Activated naive CD4-positive, alpha-beta T cell treated with anti-CD3 and anti-CD28 coated beads, Interleukin-2, amount 10 ng/mL, durations not matched to agents 7 days and 5 days (primary cell): ENCODE data around the gene AACS.

Experiments
- CTCF ChIA-PET: fragments of 350-600 bp; sonication (Branson Sonifier 250); formaldehyde crosslinking; loops from one replicate; lab custom pipeline; 2021; ENCODE audit warnings: antibody characterized with exemption; lab: Charles Lee
- DNase-seq: peaks from one replicate; pipeline ENCODE4 v3.0.0-alpha.2; 2020
- H3K27ac Mint-ChIP-seq: one replicate; pipeline ENCODE4 v1.8.0; 2021; ENCODE audit warnings: mild to moderate bottlenecking, moderate library complexity, mixed read lengths
- H3K27me3 Mint-ChIP-seq: one replicate; pipeline ENCODE4 v1.8.0; 2021; ENCODE audit warnings: mild to moderate bottlenecking, mixed read lengths
- H3K36me3 Mint-ChIP-seq: one replicate; pipeline ENCODE4 v1.8.0; 2021; ENCODE audit warnings: mixed read lengths
- H3K4me1 Mint-ChIP-seq: one replicate; pipeline ENCODE4 v1.8.0; 2021; ENCODE audit warnings: mixed read lengths
- H3K4me3 Mint-ChIP-seq: one replicate; pipeline ENCODE4 v1.8.0; 2021; ENCODE audit warnings: mild to moderate bottlenecking, moderate library complexity, mixed read lengths
- H3K9me3 Mint-ChIP-seq: one replicate; pipeline ENCODE4 v1.8.0; 2021; ENCODE audit warnings: mixed read lengths

AACS gene

DNA sequence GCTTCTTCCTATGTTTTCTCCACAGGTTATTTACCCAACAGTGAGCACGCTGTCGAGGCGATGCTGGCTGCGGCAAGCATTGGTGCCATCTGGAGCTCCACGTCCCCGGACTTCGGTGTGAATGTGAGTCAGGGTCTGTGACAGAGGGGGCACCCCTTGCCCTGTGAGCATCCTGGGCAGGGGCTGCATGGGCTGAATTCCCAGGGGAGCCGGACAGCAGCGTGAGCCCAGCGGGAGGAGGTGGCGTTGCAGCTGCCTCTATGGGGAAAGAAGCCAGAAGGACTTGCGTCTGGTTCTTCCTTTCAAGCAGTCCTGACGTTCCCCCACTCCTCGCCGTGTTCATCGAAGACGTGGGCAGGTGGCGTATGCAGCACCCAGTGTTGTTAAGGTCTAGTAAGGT, 26.2 kb downstream of the AACS start:
- Mint-ChIP-seq H3K9me3 (no peaks in the 10 kb centered on the region), H3K36me3 (peaks cover 6% of the 10 kb centered on the region), H3K4me1 (no peaks in the 10 kb centered on the region), H3K27me3 (no peaks in the 10 kb centered on the region), H3K27ac (no peak overlapping the region), H3K4me3 (no peak overlapping the region)
- no peak for DNase-seq
- CTCF ChIA-PET = no interaction called here

DNA sequence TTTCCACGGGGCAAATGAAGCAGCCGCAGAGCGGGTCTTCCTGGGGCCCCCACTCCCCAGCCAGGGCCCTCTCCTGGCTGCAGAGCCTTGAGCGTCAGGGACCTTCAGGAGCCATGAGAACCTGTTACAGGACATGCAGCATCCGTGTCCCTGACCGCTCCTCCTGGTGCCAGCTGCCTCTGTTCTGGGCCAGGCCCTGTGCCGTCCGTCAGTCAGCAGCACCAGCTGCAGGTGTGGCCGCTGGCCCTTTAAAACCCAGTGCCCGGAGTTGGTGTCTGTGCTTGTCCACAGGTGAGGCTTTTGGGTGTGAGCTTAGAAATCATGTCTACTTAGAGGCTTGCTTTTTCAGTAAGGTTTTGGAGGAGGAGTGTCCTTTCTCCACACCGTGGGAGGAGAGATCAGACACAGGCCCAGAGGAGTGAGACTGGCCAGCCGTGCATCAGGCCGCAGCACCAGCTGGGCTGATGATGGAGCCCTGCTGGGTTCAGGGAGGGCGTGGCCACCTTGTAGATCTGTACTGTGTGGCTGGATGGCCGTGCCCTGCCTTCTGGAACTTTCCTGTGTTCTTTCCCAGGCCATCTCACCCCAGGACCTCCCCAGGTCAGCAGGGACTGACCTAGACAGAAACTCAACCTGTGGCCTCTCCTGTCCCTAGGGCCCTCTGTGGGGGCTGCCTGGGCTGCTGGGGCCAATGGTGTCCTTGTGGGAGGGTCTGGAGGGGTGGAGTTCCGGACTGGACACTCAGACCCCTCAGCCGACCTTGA, 27.1 kb downstream of the AACS start:
- Mint-ChIP-seq H3K4me3 (no peak overlapping the region), H3K27me3 (no peaks in the 10 kb centered on the region), H3K36me3 (peaks cover 2% of the 10 kb centered on the region), H3K9me3 (no peaks in the 10 kb centered on the region), H3K27ac (no peak overlapping the region), H3K4me1 (no peaks in the 10 kb centered on the region)
- CTCF ChIA-PET = no interaction called here
- no peak for DNase-seq

GRCh38 chr12:125092872-125093680, 27.8 kb downstream of the AACS start:
- H3K36me3 Mint-ChIP-seq = no peaks in the 10 kb centered on the region
- DNase-seq = no peak
- H3K27ac Mint-ChIP-seq = no peak overlapping the region
- H3K9me3 Mint-ChIP-seq = no peaks in the 10 kb centered on the region
- H3K4me3 Mint-ChIP-seq = no peak overlapping the region
- no peaks in the 10 kb centered on the region for H3K27me3 Mint-ChIP-seq
- no peaks in the 10 kb centered on the region for H3K4me1 Mint-ChIP-seq
- CTCF ChIA-PET = no interaction called here

GRCh38 chr12:125093681-125094330, 28.6 kb downstream of the AACS start:
- Mint-ChIP-seq H3K27ac (no peak overlapping the region), H3K9me3 (no peaks in the 10 kb centered on the region), H3K36me3 (no peaks in the 10 kb centered on the region), H3K4me3 (no peak overlapping the region), H3K4me1 (peaks cover 3% of the 10 kb centered on the region), H3K27me3 (no peaks in the 10 kb centered on the region)
- CTCF ChIA-PET = no interaction called here
- no peak for DNase-seq

DNA sequence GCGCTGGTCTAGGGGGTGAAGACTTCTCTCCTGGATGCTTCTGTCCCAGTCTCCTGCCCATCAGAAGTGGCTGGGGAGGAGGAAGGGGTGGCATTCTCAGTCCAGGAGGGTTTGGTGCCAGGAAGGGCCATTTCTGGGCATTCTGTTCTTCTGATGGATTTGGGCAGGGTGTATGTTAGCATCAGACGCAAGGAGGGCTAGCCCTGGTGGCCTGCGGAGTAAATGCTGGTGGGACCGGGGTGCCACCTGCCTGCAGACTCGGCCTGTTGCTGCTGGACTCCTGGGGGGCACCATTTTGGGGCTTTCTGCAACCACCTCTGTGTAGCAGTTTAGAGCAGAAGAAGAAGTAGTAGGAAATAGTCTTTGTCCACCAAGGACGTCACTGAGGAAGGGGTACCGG, 31.7 kb downstream of the AACS start:
- peaks cover 7% of the 10 kb centered on the region for H3K4me1 Mint-ChIP-seq
- no peaks in the 10 kb centered on the region for H3K9me3 Mint-ChIP-seq
- H3K27ac Mint-ChIP-seq = no peak overlapping the region
- H3K4me3 Mint-ChIP-seq = no peak overlapping the region
- DNase-seq = no peak
- no peaks in the 10 kb centered on the region for H3K36me3 Mint-ChIP-seq
- CTCF ChIA-PET = no interaction called here
- no peaks in the 10 kb centered on the region for H3K27me3 Mint-ChIP-seq

DNA sequence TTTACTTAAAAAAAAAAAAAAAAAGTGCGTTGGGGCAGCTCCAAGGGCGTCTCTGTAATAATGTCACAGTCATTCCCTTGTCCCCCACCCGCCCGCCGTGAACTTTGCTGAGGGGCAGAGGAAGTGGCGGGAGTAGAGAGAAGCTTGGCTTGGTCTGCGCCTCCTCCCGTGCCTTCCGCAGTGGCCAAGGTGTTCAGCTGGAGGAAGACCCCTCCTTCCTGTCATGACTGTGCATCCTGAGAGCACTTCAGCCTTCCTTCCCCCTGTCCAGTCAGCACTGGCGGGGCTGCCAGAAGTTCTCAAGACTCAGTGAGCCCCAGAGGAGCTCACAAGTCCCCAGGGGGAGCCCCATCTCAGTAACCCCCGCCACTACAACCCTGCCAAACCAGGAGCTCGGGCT, 32.2 kb downstream of the AACS start:
- no peaks in the 10 kb centered on the region for H3K27me3 Mint-ChIP-seq
- H3K4me3 Mint-ChIP-seq = no peak overlapping the region
- no peaks in the 10 kb centered on the region for H3K36me3 Mint-ChIP-seq
- H3K9me3 Mint-ChIP-seq = no peaks in the 10 kb centered on the region
- DNase-seq = no peak
- peaks cover 7% of the 10 kb centered on the region for H3K4me1 Mint-ChIP-seq
- CTCF ChIA-PET = no interaction called here
- no peak overlapping the region for H3K27ac Mint-ChIP-seq

- H3K9me3 Mint-ChIP-seq = no peaks in the 10 kb centered on the region
- no peak for DNase-seq
- H3K4me3 Mint-ChIP-seq = no peak overlapping the region
- no peak overlapping the region for H3K27ac Mint-ChIP-seq
- CTCF ChIA-PET = interaction anchor here (1.3 kb wide), 1 partner anchor 18 kb away, joined by 3 read pairs; no protein-coding TSS in a partner anchor
- peaks cover 7% of the 10 kb centered on the region for H3K4me1 Mint-ChIP-seq
- no peaks in the 10 kb centered on the region for H3K27me3 Mint-ChIP-seq
- peaks cover 9% of the 10 kb centered on the region for H3K36me3 Mint-ChIP-seq
These were observed 33.6 kb downstream of the AACS start for GRCh38 chr12:125098676-125099408.

- H3K9me3 Mint-ChIP-seq = no peaks in the 10 kb centered on the region
- H3K27ac Mint-ChIP-seq = no peak overlapping the region
- peaks cover 11% of the 10 kb centered on the region for H3K36me3 Mint-ChIP-seq
- H3K27me3 Mint-ChIP-seq = no peaks in the 10 kb centered on the region
- no peak for DNase-seq
- H3K4me3 Mint-ChIP-seq = no peak overlapping the region
- H3K4me1 Mint-ChIP-seq = peaks cover 7% of the 10 kb centered on the region
- CTCF ChIA-PET = interaction anchor here (1.3 kb wide), 1 partner anchor 18 kb away, joined by 3 read pairs; no protein-coding TSS in a partner anchor
These were observed 34.2 kb downstream of the AACS start for GRCh38 chr12:125099409-125099782.

- Mint-ChIP-seq H3K4me3 (no peak overlapping the region), H3K27me3 (no peaks in the 10 kb centered on the region), H3K9me3 (no peaks in the 10 kb centered on the region), H3K27ac (no peak overlapping the region), H3K4me1 (peaks cover 7% of the 10 kb centered on the region), H3K36me3 (peaks cover 15% of the 10 kb centered on the region)
- CTCF ChIA-PET = interaction anchor here (1.3 kb wide), 1 partner anchor 20 kb away, joined by 3 read pairs; no protein-coding TSS in a partner anchor
- no peak for DNase-seq
These were observed 35.6 kb downstream of the AACS start for GRCh38 chr12:125100551-125101434.

DNA sequence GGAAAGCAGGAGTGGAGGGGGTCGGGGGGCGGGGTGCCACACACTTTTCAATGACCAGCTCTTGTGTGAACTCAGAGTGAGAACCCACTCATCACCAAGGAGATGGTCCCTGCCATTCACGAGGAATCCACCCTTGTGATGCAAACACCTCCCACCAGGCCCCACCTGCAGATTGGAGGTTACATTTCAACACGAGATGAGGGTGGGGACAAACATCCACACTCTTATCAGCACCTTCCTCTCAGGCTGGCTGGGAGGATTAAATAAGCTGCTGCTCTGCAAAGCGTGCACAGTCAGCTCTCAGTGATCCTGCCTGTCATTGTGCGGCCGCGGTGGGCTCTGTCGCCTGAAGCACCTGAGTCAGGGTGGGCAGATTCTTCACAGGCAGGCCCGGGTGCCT, 39.7 kb downstream of the AACS start:
- H3K9me3 Mint-ChIP-seq = no peaks in the 10 kb centered on the region
- no peak overlapping the region for H3K4me3 Mint-ChIP-seq
- DNase-seq = no peak
- H3K27ac Mint-ChIP-seq = no peak overlapping the region
- H3K27me3 Mint-ChIP-seq = no peaks in the 10 kb centered on the region
- peaks cover 19% of the 10 kb centered on the region for H3K36me3 Mint-ChIP-seq
- CTCF ChIA-PET = no interaction called here
- no peaks in the 10 kb centered on the region for H3K4me1 Mint-ChIP-seq

DNA sequence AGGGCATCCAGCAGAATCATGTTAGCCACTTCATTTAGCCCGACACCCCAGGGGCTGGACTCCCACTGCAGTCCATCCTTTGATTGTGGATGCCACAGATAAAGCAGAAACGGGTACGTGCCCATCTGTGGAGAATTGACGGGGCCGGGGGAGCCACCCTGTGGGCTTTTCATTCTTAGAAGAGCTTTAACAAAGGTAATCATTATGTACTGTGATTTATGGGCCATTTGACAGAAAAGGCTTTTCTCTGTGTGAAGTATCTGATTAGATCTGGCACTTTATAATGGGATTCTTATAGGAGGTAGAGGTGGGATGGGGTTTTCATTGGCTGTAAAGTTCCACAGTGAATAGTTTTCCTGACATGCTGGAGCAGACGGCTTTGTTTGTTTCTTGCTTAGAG, 40.4 kb downstream of the AACS start:
- CTCF ChIA-PET = no interaction called here
- Mint-ChIP-seq H3K36me3 (peaks cover 22% of the 10 kb centered on the region), H3K4me3 (no peak overlapping the region), H3K9me3 (no peaks in the 10 kb centered on the region), H3K4me1 (no peaks in the 10 kb centered on the region), H3K27ac (no peak overlapping the region), H3K27me3 (no peaks in the 10 kb centered on the region)
- no peak for DNase-seq

DNA sequence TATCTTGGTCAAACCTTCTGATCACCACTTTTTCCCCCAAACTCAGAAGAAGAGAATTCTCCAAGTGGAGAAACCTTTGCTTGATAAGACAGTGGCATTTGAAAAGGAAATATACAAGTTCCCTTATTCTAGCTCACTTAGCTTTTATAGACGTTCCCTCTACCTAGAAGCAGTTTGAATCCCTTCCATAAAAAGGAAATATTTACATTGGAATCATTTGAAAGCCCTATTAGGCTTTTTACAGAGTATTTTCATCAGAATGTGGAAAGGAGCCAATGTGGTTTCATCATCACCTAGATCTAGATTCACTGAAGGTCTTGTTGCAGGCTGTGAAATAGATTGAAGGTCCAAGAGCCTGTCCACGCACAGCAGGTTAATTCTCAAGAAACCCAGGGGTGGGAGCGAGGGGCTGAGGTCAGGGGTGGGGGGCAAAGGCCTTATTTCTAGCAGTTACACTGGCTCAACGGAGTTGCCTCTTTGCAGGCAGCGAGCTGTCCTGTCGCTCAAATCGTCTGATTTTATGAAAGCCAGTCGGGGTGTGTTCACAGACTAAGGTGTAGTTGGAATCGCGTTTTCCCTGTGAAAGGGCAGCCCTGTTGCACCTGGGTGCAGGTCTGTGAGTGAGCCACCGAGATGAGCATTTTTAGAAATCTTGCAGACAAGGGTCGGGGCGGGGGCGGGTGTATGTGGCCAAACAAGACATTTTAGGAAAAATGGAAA, 45.6 kb downstream of the AACS start:
- H3K9me3 Mint-ChIP-seq = no peaks in the 10 kb centered on the region
- no peaks in the 10 kb centered on the region for H3K27me3 Mint-ChIP-seq
- H3K4me1 Mint-ChIP-seq = no peaks in the 10 kb centered on the region
- no peak overlapping the region for H3K4me3 Mint-ChIP-seq
- H3K27ac Mint-ChIP-seq = no peak overlapping the region
- no peak for DNase-seq
- H3K36me3 Mint-ChIP-seq = peaks cover 11% of the 10 kb centered on the region
- CTCF ChIA-PET = no interaction called here

DNA sequence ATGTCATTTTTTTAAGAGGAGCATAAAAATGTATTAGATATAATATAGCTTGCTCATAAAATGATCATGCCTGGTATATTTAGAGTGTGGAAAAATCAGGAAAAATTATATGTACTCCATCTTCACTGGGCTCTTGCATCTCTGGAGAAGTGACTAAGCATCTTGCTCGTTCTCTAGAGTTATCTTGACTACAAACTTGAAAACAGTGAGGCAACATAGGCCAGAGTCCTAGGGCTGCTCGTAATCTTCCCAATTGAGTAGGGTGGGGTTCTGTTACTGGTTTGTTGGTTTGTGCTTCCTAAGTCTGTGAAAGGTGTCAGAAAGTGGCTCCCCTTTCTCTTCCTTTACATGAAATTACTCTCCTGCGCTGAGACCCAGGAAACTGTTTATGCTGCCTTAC, 46.2 kb downstream of the AACS start:
- no peak for DNase-seq
- CTCF ChIA-PET = no interaction called here
- Mint-ChIP-seq H3K27me3 (no peaks in the 10 kb centered on the region), H3K4me1 (no peaks in the 10 kb centered on the region), H3K4me3 (no peak overlapping the region), H3K36me3 (peaks cover 11% of the 10 kb centered on the region), H3K9me3 (no peaks in the 10 kb centered on the region), H3K27ac (no peak overlapping the region)
